ENCODE data around the gene ISG20.
A peak's percentile ranks its signal among the peaks of the same experiment; 100 is the strongest.

The ISG20 gene

DNA sequence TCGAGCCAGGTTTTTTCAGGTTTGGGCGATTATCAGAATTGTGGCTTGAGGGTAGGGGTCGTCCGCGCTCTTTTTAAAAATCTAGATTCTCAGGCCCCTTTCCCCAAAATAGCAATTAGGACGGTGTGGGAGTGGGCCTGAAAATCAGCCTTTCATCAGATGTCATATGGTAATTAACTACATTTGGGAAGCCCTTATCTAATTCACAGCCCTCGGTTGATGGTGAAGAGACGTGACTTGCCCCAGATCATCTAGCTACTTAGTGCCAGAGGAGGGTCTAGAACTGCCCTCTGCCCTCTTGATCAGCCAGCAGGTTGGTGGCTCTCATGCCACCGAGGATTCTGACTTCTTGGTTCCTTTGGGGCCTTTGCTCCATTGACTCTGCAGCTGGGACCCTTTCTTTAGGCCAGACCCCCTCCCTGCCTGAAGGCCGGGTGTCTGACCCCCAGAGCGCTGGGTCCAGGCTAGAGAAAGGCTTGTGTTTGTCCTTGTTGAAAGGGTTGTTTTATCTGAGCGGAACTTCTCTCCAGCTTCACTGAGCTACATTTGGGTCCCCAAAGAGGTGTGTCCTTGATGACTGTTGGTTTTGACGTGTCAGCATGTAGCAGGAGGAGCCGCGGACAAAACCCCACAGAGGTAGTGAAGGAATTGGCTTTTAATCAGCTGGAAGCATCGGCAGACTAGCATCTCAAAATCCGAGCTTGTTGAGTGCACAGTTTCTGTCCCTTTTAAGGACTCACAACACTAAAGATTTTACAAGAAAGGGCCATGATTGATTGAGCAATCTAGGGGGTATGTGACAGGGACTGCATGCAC lies 16.8 kb upstream of the ISG20 start:
- Histone ChIP-seq H3K36me3 (ENCODE audit: control insufficient read depth, insufficient read depth, low read length) (no peaks in the 10 kb centered on the region), H3K4me2 (ENCODE audit: low read length) (peak overlapping the region; percentile 78), H3K27me3 (ENCODE audit: control insufficient read depth, insufficient read depth, low read length) (no peaks in the 10 kb centered on the region), H2AFZ (peak overlapping the region; percentile 71), H3K4me3 (ENCODE audit: low read depth, low read length) (peak overlapping the region; percentile 78), H3K79me2 (no peaks in the 10 kb centered on the region), H3K9me3 (ENCODE audit: control insufficient read depth, low read length) (no peaks in the 10 kb centered on the region), H3K27ac (peak overlapping the region; percentile 66), H3K4me1 (peaks cover 2% of the 10 kb centered on the region), H3K9ac (no peak overlapping the region)
- TF ChIP-seq, protein P1, sequence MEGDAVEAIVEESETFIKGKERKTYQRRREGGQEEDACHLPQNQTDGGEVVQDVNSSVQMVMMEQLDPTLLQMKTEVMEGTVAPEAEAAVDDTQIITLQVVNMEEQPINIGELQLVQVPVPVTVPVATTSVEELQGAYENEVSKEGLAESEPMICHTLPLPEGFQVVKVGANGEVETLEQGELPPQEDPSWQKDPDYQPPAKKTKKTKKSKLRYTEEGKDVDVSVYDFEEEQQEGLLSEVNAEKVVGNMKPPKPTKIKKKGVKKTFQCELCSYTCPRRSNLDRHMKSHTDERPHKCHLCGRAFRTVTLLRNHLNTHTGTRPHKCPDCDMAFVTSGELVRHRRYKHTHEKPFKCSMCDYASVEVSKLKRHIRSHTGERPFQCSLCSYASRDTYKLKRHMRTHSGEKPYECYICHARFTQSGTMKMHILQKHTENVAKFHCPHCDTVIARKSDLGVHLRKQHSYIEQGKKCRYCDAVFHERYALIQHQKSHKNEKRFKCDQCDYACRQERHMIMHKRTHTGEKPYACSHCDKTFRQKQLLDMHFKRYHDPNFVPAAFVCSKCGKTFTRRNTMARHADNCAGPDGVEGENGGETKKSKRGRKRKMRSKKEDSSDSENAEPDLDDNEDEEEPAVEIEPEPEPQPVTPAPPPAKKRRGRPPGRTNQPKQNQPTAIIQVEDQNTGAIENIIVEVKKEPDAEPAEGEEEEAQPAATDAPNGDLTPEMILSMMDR (IDR thresholded peaks at IDR 0.05) = no peak

DNA sequence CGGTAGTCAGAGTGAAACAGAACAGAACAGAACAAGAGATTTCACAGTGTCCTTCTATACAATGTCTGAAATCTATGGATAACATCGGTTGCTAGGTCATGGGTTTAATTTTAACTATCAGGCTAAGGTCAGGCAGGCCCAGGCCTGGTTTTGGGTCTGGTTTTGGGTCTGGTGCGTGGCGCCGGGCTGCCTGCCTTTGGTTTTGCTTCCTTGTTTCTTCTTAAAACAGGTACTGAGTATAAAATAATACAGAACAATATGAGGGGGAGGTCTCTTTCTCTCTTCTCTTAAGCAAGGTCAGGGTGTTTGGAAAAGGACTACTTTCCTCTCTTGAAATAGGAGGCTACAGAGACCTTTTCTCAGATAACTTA lies 16.2 kb upstream of the ISG20 start:
- no peak overlapping the region for H3K27ac ChIP-seq
- H3K27me3 ChIP-seq (ENCODE audit: control insufficient read depth, insufficient read depth, low read length) = no peaks in the 10 kb centered on the region
- H3K4me2 ChIP-seq (ENCODE audit: low read length) = peak overlapping the region; percentile 78
- no peak overlapping the region for H3K9ac ChIP-seq
- H3K4me1 ChIP-seq = peaks cover 2% of the 10 kb centered on the region
- peak overlapping the region; percentile 78 for H3K4me3 ChIP-seq (ENCODE audit: low read depth, low read length)
- H2AFZ ChIP-seq = no peak overlapping the region
- TF ChIP-seq, protein P1 (IDR thresholded peaks at IDR 0.05) = no peak
- H3K79me2 ChIP-seq = no peaks in the 10 kb centered on the region
- H3K36me3 ChIP-seq (ENCODE audit: control insufficient read depth, insufficient read depth, low read length) = no peaks in the 10 kb centered on the region
- no peaks in the 10 kb centered on the region for H3K9me3 ChIP-seq (ENCODE audit: control insufficient read depth, low read length)

DNA sequence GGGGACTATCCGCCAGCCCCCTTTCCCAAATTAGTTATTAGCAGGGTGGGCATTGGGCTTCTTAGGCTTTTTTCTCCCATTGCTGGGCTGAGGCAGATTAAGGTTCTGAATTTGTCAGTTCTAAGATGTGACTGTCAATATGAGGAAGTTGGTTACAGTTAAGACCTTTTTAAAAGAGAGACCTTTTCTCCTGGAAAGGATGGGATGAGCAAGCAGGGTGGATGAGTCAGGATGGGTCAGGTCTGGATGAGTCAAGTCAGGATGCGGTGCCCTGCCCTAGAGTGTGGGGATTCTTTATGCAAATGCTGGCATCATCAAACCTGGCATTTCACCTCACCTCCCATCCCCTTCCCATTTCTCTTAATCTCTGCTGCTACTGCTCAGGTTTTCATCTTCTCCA lies 15.8 kb upstream of the ISG20 start:
- H3K4me1 ChIP-seq = peaks cover 2% of the 10 kb centered on the region
- H3K27me3 ChIP-seq (ENCODE audit: control insufficient read depth, insufficient read depth, low read length) = no peaks in the 10 kb centered on the region
- no peak overlapping the region for H3K4me2 ChIP-seq (ENCODE audit: low read length)
- TF ChIP-seq, protein P1 (IDR thresholded peaks at IDR 0.05) = no peak
- no peak overlapping the region for H3K9ac ChIP-seq
- no peak overlapping the region for H2AFZ ChIP-seq
- H3K9me3 ChIP-seq (ENCODE audit: control insufficient read depth, low read length) = no peaks in the 10 kb centered on the region
- no peak overlapping the region for H3K27ac ChIP-seq
- H3K79me2 ChIP-seq = no peaks in the 10 kb centered on the region
- H3K4me3 ChIP-seq (ENCODE audit: low read depth, low read length) = no peak overlapping the region
- no peaks in the 10 kb centered on the region for H3K36me3 ChIP-seq (ENCODE audit: control insufficient read depth, insufficient read depth, low read length)

DNA sequence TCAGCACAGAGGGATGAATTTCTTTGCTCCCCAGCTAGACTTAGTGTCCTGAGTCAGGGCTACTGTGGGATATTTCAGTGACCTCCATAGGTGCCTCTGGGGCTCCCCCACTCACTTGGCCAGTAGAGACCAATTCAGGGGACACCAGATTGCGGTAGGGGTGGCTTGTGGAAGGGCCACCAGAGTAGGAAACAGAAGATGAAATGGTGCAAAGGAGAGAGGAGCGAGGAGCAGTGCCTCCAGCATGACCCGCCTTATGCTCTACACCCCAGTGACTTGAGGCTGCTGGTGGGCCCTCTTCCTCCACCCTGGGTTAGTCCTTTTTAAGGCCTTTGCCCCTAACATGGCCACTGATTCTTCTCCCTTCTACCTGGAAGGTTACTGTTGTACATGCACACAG lies 15.2 kb upstream of the ISG20 start:
- Histone ChIP-seq H3K27ac (no peak overlapping the region), H3K4me3 (ENCODE audit: low read depth, low read length) (no peak overlapping the region), H3K9me3 (ENCODE audit: control insufficient read depth, low read length) (no peaks in the 10 kb centered on the region), H3K9ac (no peak overlapping the region), H3K36me3 (ENCODE audit: control insufficient read depth, insufficient read depth, low read length) (no peaks in the 10 kb centered on the region), H2AFZ (no peak overlapping the region), H3K27me3 (ENCODE audit: control insufficient read depth, insufficient read depth, low read length) (no peaks in the 10 kb centered on the region), H3K4me2 (ENCODE audit: low read length) (no peak overlapping the region), H3K79me2 (no peaks in the 10 kb centered on the region), H3K4me1 (peaks cover 2% of the 10 kb centered on the region)
- TF ChIP-seq, protein P1 (IDR thresholded peaks at IDR 0.05) = no peak
